SK-N-MC (cell line): ENCODE measurements around the gene G6PD.
"Not testable (repeated sequence)": the region's sequence is repeated elsewhere in the genome, so short reads cannot be mapped to it uniquely, and the experiment has no call there.

ENCODE experiments used
- DNase-seq: peaks from one replicate; pipeline ENCODE4 v3.0.0-alpha.2; 2011; ENCODE audit warnings: low read depth, low spot score
- H3K27ac ChIP-seq: fragments of 200-600 bp; sonication (generic); 2 replicates; pipeline ENCODE4 v1.5.1; 2016; ENCODE audit warnings: mixed run types
- H3K36me3 ChIP-seq: fragments of 200-600 bp; sonication (generic); 2 replicates; pipeline ENCODE4 v1.6.1; 2017; ENCODE audit warnings: antibody characterized with exemption, low read length, mixed read lengths; ENCODE audit not compliant: insufficient read depth
- H3K4me3 ChIP-seq: fragments of 200-600 bp; sonication (generic); 2 replicates; pipeline ENCODE4 v1.5.1; 2016
- H3K9ac ChIP-seq: fragments of 200-600 bp; sonication (generic); 2 replicates; pipeline ENCODE4 v1.8.0; 2017; ENCODE audit warnings: mixed run types, mixed read lengths; ENCODE audit not compliant: insufficient read length
- H3K9me3 ChIP-seq: fragments of 200-600 bp; sonication (generic); 2 replicates; pipeline ENCODE4 v1.6.1; 2017; ENCODE audit warnings: low read depth, mild to moderate bottlenecking, antibody characterized with exemption, low read length, moderate library complexity, mixed read lengths
- EZH2 ChIP-seq: fragments of 200-600 bp; sonication (generic); IDR thresholded peaks from one replicate; pipeline ENCODE4 v1.6.1; 2017; ENCODE audit warnings: antibody characterized with exemption
- FOXP2 ChIP-seq: optimal IDR thresholded peaks from 2 replicates; pipeline ENCODE3; 2011; ENCODE audit warnings: mild to moderate bottlenecking, moderate library complexity; ENCODE audit not compliant: insufficient read depth; ENCODE audit errors: extremely low read length, control extremely low read depth
- POLR2AphosphoS5 ChIP-seq: IDR thresholded peaks from 2 replicates; pipeline ENCODE4 v1.6.1; 2012; ENCODE audit warnings: mild to moderate bottlenecking, low read depth, low read length, borderline replicate concordance

Gene G6PD

GRCh38 chrX:154542723-154543424, 3.8 kb downstream of the G6PD start:
- no peak overlapping the region for H3K9ac ChIP-seq
- H3K27ac ChIP-seq = no peak overlapping the region
- TF ChIP-seq EZH2 = no peak
- no peak for TF ChIP-seq POLR2AphosphoS5
- TF ChIP-seq FOXP2 = no peak
- peaks cover 5% of the 10 kb centered on the region; the same call in 1 of the 2 replicates for H3K36me3 ChIP-seq
- H3K4me3 ChIP-seq = no peak overlapping the region
- no peaks in the 10 kb centered on the region for H3K9me3 ChIP-seq
- no peak for DNase-seq

- no peaks in the 10 kb centered on the region for H3K9me3 ChIP-seq
- DNase-seq = no peak
- peak overlapping the region; percentile 26; the same call in 1 of the 2 replicates for H3K27ac ChIP-seq
- H3K4me3 ChIP-seq = no peak overlapping the region
- H3K36me3 ChIP-seq = peaks cover 5% of the 10 kb centered on the region; the same call in 1 of the 2 replicates
- TF ChIP-seq EZH2 = no peak
- no peak for TF ChIP-seq POLR2AphosphoS5
- TF ChIP-seq FOXP2 = no peak
- H3K9ac ChIP-seq = no peak overlapping the region
Measured at GRCh38 chrX:154541896-154542722, 4.5 kb downstream of the G6PD start.

GRCh38 chrX:154541589-154541895, 5.1 kb downstream of the G6PD start:
- Histone ChIP-seq H3K36me3 (peaks cover 5% of the 10 kb centered on the region; the same call in 1 of the 2 replicates), H3K27ac (no peak overlapping the region), H3K4me3 (no peak overlapping the region), H3K9ac (no peak overlapping the region), H3K9me3 (no peaks in the 10 kb centered on the region)
- no peak for TF ChIP-seq EZH2
- no peak for TF ChIP-seq POLR2AphosphoS5
- TF ChIP-seq FOXP2 = no peak
- DNase-seq = no peak

GRCh38 chrX:154540897-154541535, 5.6 kb downstream of the G6PD start:
- peaks cover 5% of the 10 kb centered on the region; the same call in 1 of the 2 replicates for H3K36me3 ChIP-seq
- no peak for DNase-seq
- H3K4me3 ChIP-seq = no peak overlapping the region
- no peaks in the 10 kb centered on the region for H3K9me3 ChIP-seq
- H3K9ac ChIP-seq = no peak overlapping the region
- TF ChIP-seq EZH2 (no peak), POLR2AphosphoS5 (no peak), FOXP2 (no peak)
- no peak overlapping the region for H3K27ac ChIP-seq

GRCh38 chrX:154540365-154540764, 6.3 kb downstream of the G6PD start:
- not testable (repeated sequence) for H3K27ac ChIP-seq, H3K9me3 ChIP-seq, H3K4me3 ChIP-seq, DNase-seq, H3K9ac ChIP-seq, H3K36me3 ChIP-seq

GRCh38 chrX:154539077-154539476, 7.6 kb downstream of the G6PD start:
- no peak overlapping the region for H3K4me3 ChIP-seq
- no peak for DNase-seq
- H3K9me3 ChIP-seq = no peaks in the 10 kb centered on the region
- TF ChIP-seq POLR2AphosphoS5 = no peak
- no peak for TF ChIP-seq EZH2
- TF ChIP-seq FOXP2 = no peak
- H3K27ac ChIP-seq = no peak overlapping the region
- no peak overlapping the region for H3K9ac ChIP-seq
- H3K36me3 ChIP-seq = peaks cover 8% of the 10 kb centered on the region; the same call in 1 of the 2 replicates

- Histone ChIP-seq H3K9ac (no peak overlapping the region), H3K36me3 (peaks cover 21% of the 10 kb centered on the region; the same call in 1 of the 2 replicates), H3K27ac (no peak overlapping the region), H3K4me3 (no peak overlapping the region), H3K9me3 (no peaks in the 10 kb centered on the region)
- TF ChIP-seq FOXP2 (no peak), POLR2AphosphoS5 (no peak), EZH2 (no peak)
- no peak for DNase-seq
Measured at GRCh38 chrX:154535892-154536291, 10.8 kb downstream of the G6PD start.

- Histone ChIP-seq H3K27ac (no peak overlapping the region), H3K36me3 (peaks cover 21% of the 10 kb centered on the region; the same call in 1 of the 2 replicates), H3K9ac (no peak overlapping the region), H3K9me3 (no peaks in the 10 kb centered on the region), H3K4me3 (no peak overlapping the region)
- no peak for TF ChIP-seq EZH2
- TF ChIP-seq FOXP2 = no peak
- TF ChIP-seq POLR2AphosphoS5 = no peak
- DNase-seq = no peak
Measured at GRCh38 chrX:154534526-154535322, 11.9 kb downstream of the G6PD start.
